Neural progenitor cell (in vitro differentiated cells): Measurements from ENCODE around the gene SLC26A6.

Experiments used
- EZH2 ChIP-seq: fragments of 200-600 bp; sonication (generic); IDR thresholded peaks from 2 replicates; pipeline ENCODE4 v1.6.1; 2017; ENCODE audit warnings: antibody characterized with exemption, mild to moderate bottlenecking, moderate library complexity
- TF ChIP-seq, protein P1 (sequence below): fragments of 200-600 bp; sonication (generic); IDR thresholded peaks from 2 replicates; pipeline ENCODE4 v1.5.1; 2017; ENCODE audit warnings: antibody characterized with exemption, mild to moderate bottlenecking

DNA sequence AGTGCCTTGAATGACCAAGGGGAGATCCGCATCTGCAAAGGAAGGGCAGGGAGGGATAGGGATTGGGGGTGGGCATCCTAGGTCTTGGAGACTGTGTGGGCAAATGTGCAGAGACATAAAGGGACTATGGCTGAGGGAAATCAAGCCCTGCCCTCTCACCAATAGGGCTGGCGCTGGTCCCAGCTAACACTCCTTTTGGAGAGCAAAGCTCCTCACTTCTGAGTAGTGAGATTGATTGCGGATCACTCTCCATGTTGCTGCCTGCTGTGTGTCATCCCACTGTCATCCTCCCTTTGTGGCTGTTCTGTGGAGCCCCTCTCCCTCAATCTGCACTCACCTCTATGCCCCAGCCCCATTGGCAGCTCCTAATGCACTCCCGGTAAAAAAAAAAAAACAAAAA is 29.7 kb upstream of the SLC26A6 start:
- TF ChIP-seq, protein P1, sequence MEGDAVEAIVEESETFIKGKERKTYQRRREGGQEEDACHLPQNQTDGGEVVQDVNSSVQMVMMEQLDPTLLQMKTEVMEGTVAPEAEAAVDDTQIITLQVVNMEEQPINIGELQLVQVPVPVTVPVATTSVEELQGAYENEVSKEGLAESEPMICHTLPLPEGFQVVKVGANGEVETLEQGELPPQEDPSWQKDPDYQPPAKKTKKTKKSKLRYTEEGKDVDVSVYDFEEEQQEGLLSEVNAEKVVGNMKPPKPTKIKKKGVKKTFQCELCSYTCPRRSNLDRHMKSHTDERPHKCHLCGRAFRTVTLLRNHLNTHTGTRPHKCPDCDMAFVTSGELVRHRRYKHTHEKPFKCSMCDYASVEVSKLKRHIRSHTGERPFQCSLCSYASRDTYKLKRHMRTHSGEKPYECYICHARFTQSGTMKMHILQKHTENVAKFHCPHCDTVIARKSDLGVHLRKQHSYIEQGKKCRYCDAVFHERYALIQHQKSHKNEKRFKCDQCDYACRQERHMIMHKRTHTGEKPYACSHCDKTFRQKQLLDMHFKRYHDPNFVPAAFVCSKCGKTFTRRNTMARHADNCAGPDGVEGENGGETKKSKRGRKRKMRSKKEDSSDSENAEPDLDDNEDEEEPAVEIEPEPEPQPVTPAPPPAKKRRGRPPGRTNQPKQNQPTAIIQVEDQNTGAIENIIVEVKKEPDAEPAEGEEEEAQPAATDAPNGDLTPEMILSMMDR = no peak
- TF ChIP-seq EZH2 = no peak
